Ovary (tissue), 9 donors: Measurements from ENCODE around the gene COQ8A. TPM values are rescaled to one million over a fixed set of nuclear protein-coding genes. Genes with fewer than 3 reads are reported as not detected.

Experiments used
- DNase-seq, 5 donors: peaks; one replicate each; pipeline ENCODE4 v3.0.0-alpha.2; 2019 to 2020
- H3K27ac ChIP-seq, 2 donors: fragments of 200-600 bp; one replicate each; pipeline versions ENCODE4 v1.5.1 to v1.8.0; 2019 to 2022
- H3K27me3 ChIP-seq: fragments of 200-600 bp; one replicate; pipeline ENCODE4 v1.8.0; 2022
- H3K36me3 ChIP-seq: fragments of 200-600 bp; sonication (generic); one replicate; pipeline ENCODE4 v1.5.1; 2019
- H3K4me1 ChIP-seq: one replicate; pipeline ENCODE4 v1.8.1; 2013; ENCODE audit warnings: mild to moderate bottlenecking, moderate library complexity; ENCODE audit not compliant: insufficient read depth
- H3K4me3 ChIP-seq: fragments of 200-600 bp; sonication (generic); one replicate; pipeline ENCODE4 v1.5.1; 2017
- H3K9me3 ChIP-seq, 2 donors: fragments of 200-600 bp in 1 of 2; sonication (generic) in 1 of 2; one replicate each; pipeline versions ENCODE4 v1.5.1 to v1.8.1; 2013 to 2019; ENCODE audit warnings: mild to moderate bottlenecking in 1 of 2, moderate library complexity in 1 of 2
- CTCF ChIP-seq, 3 donors: fragments of 450-650 bp in 2 of 3; fragments of 200-600 bp in 1 of 3; IDR thresholded peaks; one replicate each; pipeline versions ENCODE4 v1.5.1 to v1.8.0; 2016 to 2022; ENCODE audit warnings: antibody characterized with exemption in 3 of 3, mild to moderate bottlenecking in 1 of 3
- EP300 ChIP-seq: sonication (generic); formaldehyde crosslinking; IDR thresholded peaks from one replicate; pipeline ENCODE4 v1.6.1; 2017; ENCODE audit warnings: antibody characterized with exemption
- POLR2A ChIP-seq: fragments of 450-650 bp; IDR thresholded peaks from one replicate; pipeline ENCODE4 v1.6.1; 2017; ENCODE audit warnings: antibody characterized with exemption, mild to moderate bottlenecking, moderate library complexity
- WGBS, 3 donors: extraction: QIAGEN DNeasy Blood & Tissue Kit in 1 of 3; methylation state at CpG; one replicate each; pipeline versions ENCODE4 v1.1.5 to v1.1.7; 2013 to 2017; 5-methylcytosine and 5-hydroxymethylcytosine counted together
- intact Hi-C, 4 donors: fragments of 100-400 bp; cut with DNase I; formaldehyde crosslinking; loops; one replicate each; pipeline versions ENCODE4 v1.11.0 to v1.15.1; 2022 to 2023
- polyA plus RNA-seq, 2 donors: library from polyadenylated mRNA; stranded (reverse); fragments of 200-250 nt in 1 of 2; fragments of 350-450 nt in 1 of 2; fragmentation: Illumina TruSeq in 1 of 2; extraction: RNeasy Lipid Tissue Mini Kit (QIAGEN cat#74804) in 1 of 2; gene quantifications; one replicate each; pipeline ENCODE4 v1.2.3, GENCODE V29; 2013 to 2014
- total RNA-seq, 7 donors: library from RNA; depleted of rRNA in 2 of 7; stranded (reverse); fragments of >200 nt in 2 of 7; fragmentation: NEBNext Ultra II Directional in 3 of 7; extraction: Animal tissue kit (Norgen Biotek cat#: 25700) in 3 of 7; gene quantifications; one replicate each; pipeline versions ENCODE4 v1.1.0 to v1.2.4, GENCODE V29; 2016 to 2023
- donor health status: DM: no; HTN: no; CAD: no; lungs with moderate emphysema.
- donor health status: DM: no; HTN: no; CAD: no.
- donor health status: Bipolar disorder and iron deficiency.
- donor health status: DM: yes; HTN: yes; CAD: no.
- donor health status: DM: no; HTN: no; CAD: no.
- donor health status: DM: yes; HTN: yes; CAD: no.

COQ8A gene
- total and polyA plus RNA-seq, 9 donors = 37.4 to 101 (median 61.2) TPM

GRCh38 chr1:226972931-226973330, 32.8 kb downstream of the COQ8A start:
- H3K4me1 ChIP-seq = peaks cover 23% of the 10 kb centered on the region
- H3K27ac ChIP-seq = peak overlapping the region; percentile 23 to 93

GRCh38 chr1:226973371-226973897, 33.3 kb downstream of the COQ8A start:
- TF ChIP-seq EP300 = no peak
- TF ChIP-seq CTCF (IDR thresholded peaks at IDR 0.05) = no peak
- TF ChIP-seq POLR2A = no peak
- Histone ChIP-seq H3K4me1 (peaks cover 23% of the 10 kb centered on the region), H3K4me3 (no peak overlapping the region), H3K36me3 (no peaks in the 10 kb centered on the region), H3K27ac (peak overlapping the region; percentile 23 to 93), H3K9me3 (no peaks in the 10 kb centered on the region), H3K27me3 (no peaks in the 10 kb centered on the region)
- WGBS, 3 donors = 58 to 63% (median 60%) methylated on average over 5 of the region's 5 CpGs
- peak in 3 of 5 donors; percentile 56 to 72 (median 64) for DNase-seq
- intact Hi-C loops = no loop called here

More at GRCh38 chr1:226972931-226973330, 32.8 kb downstream of the COQ8A start:
- intact Hi-C loops = no loop called here
- TF ChIP-seq EP300 (no peak), POLR2A (no peak), CTCF (IDR thresholded peaks at IDR 0.05) (no peak)
- Histone ChIP-seq H3K4me3 (no peak overlapping the region), H3K36me3 (no peaks in the 10 kb centered on the region), H3K9me3 (no peaks in the 10 kb centered on the region), H3K27me3 (no peaks in the 10 kb centered on the region)
- peak in 1 of 5 donors; percentile 45 for DNase-seq
- 86 to 95% (median 95%) methylated on average over 6 of the region's 6 CpGs for whole genome bisulfite sequencing, 3 donors

GRCh38 chr1:226973898-226974543, 33.9 kb downstream of the COQ8A start:
- no peak overlapping the region for H3K4me3 ChIP-seq
- peak overlapping the region; percentile 23 to 93 for H3K27ac ChIP-seq
- H3K27me3 ChIP-seq = no peaks in the 10 kb centered on the region
- TF ChIP-seq POLR2A = peak; percentile 38
- TF ChIP-seq CTCF (IDR thresholded peaks at IDR 0.05) = peak in 2 of 3 donors; percentile 29 to 30
- TF ChIP-seq EP300 = peak; percentile 91
- DNase-seq = peak; percentile 75 to 88 (median 84)
- no peaks in the 10 kb centered on the region for H3K36me3 ChIP-seq
- intact Hi-C loops = no loop called here
- no peaks in the 10 kb centered on the region for H3K9me3 ChIP-seq
- H3K4me1 ChIP-seq = peaks cover 23% of the 10 kb centered on the region
- WGBS, 3 donors = 6 to 17% (median 11%) methylated on average over 9 to 11 of the region's 11 CpGs

GRCh38 chr1:226974544-226975258, 34.6 kb downstream of the COQ8A start:
- Histone ChIP-seq H3K27me3 (no peaks in the 10 kb centered on the region), H3K9me3 (no peaks in the 10 kb centered on the region), H3K36me3 (no peaks in the 10 kb centered on the region), H3K27ac (peak overlapping the region; percentile 23 to 93), H3K4me1 (peaks cover 23% of the 10 kb centered on the region), H3K4me3 (no peak overlapping the region)
- intact Hi-C loops = no loop called here
- WGBS, 3 donors = 30 to 40% (median 30%) methylated on average over 14 of the region's 14 CpGs
- peak; percentile 54 to 74 (median 61) for DNase-seq
- TF ChIP-seq CTCF (IDR thresholded peaks at IDR 0.05) = no peak
- no peak for TF ChIP-seq EP300
- no peak for TF ChIP-seq POLR2A
